ENCODE data around the gene KRTAP13-4. TPM values are rescaled to one million over a fixed set of nuclear protein-coding genes. Genes with fewer than 3 reads are reported as not detected.

Gene KRTAP13-4
- not detected in 2 replicates for total RNA-seq

GRCh38 chr21:30430170-30430655 is at the start of gene KRTAP13-4:
Gene KRTAP13-4 (plus strand): TSS chr21:30430220. CDS start chr21:30430276, 56 bp downstream.

GRCh38 chr21:30395731-30396130 is 34.3 kb upstream of the KRTAP13-4 start, which contains the start of gene KRTAP13-1:
Gene KRTAP13-1 (plus strand): TSS chr21:30396031. CDS start chr21:30396087, 56 bp downstream.

GRCh38 chr21:30425826-30426225 is 4.2 kb upstream of the KRTAP13-4 start, which contains the start of gene KRTAP13-3:
Gene KRTAP13-3 (minus strand): TSS chr21:30425926. CDS start chr21:30425912, 14 bp downstream.

GRCh38 chr21:30439975-30440374 is 10.0 kb downstream of the KRTAP13-4 start, which contains the start of gene KRTAP15-1:
Gene KRTAP15-1 (plus strand): TSS chr21:30440275. CDS start chr21:30440328, 53 bp downstream.

GRCh38 chr21:30480145-30480544 is 50.1 kb downstream of the KRTAP13-4 start, which contains the start of gene KRTAP19-1:
Gene KRTAP19-1 (minus strand): TSS chr21:30480367. CDS start chr21:30480317, 50 bp downstream.

Other genes with a start within 250 kb of the KRTAP13-4 start
- not detected in 2 replicates for gene CLDN8, start 214.1 kb upstream of the KRTAP13-4 start, total RNA-seq
- gene KRTAP24-1, start 147.3 kb upstream of the KRTAP13-4 start, total RNA-seq, result not detected in 2 replicates
- gene KRTAP25-1, start 140.7 kb upstream of the KRTAP13-4 start, total RNA-seq, result not detected in 2 replicates
- not detected in 2 replicates for gene KRTAP26-1, start 109.9 kb upstream of the KRTAP13-4 start, total RNA-seq
- gene KRTAP27-1, start 92.5 kb upstream of the KRTAP13-4 start, total RNA-seq, result not detected in 2 replicates
- not detected in 2 replicates for gene KRTAP23-1, start 81.6 kb upstream of the KRTAP13-4 start, total RNA-seq
- gene KRTAP13-2, start 57.9 kb upstream of the KRTAP13-4 start, total RNA-seq, result not detected in 2 replicates
- not detected in 2 replicates for gene KRTAP13-1, start 34.2 kb upstream of the KRTAP13-4 start, total RNA-seq
- gene KRTAP13-3, start 4.3 kb upstream of the KRTAP13-4 start, total RNA-seq, result not detected in 2 replicates
- not detected in 2 replicates for gene KRTAP15-1, start 10.1 kb downstream of the KRTAP13-4 start, total RNA-seq
- gene KRTAP19-1, start 50.1 kb downstream of the KRTAP13-4 start, total RNA-seq, result not detected in 2 replicates
- gene KRTAP19-2, start 57.2 kb downstream of the KRTAP13-4 start, total RNA-seq, result not detected in 2 replicates
- gene KRTAP19-3, start 61.8 kb downstream of the KRTAP13-4 start, total RNA-seq, result not detected in 2 replicates
- not detected in 2 replicates for gene KRTAP19-4, start 66.9 kb downstream of the KRTAP13-4 start, total RNA-seq
- not detected in 2 replicates for gene KRTAP19-5, start 71.9 kb downstream of the KRTAP13-4 start, total RNA-seq
- gene KRTAP19-6, start 111.6 kb downstream of the KRTAP13-4 start, total RNA-seq, result not detected in 2 replicates
- not detected in 2 replicates for gene KRTAP19-7, start 131.1 kb downstream of the KRTAP13-4 start, total RNA-seq
- not detected in 2 replicates for gene KRTAP22-2, start 160.2 kb downstream of the KRTAP13-4 start, total RNA-seq
- not detected in 2 replicates for gene KRTAP6-3, start 162.2 kb downstream of the KRTAP13-4 start, total RNA-seq
- not detected in 2 replicates for gene KRTAP6-2, start 168.7 kb downstream of the KRTAP13-4 start, total RNA-seq
- not detected in 2 replicates for gene KRTAP22-1, start 170.9 kb downstream of the KRTAP13-4 start, total RNA-seq
- not detected in 2 replicates for gene KRTAP6-1, start 183.7 kb downstream of the KRTAP13-4 start, total RNA-seq
- gene KRTAP20-1, start 186.2 kb downstream of the KRTAP13-4 start, total RNA-seq, result not detected in 2 replicates
- gene KRTAP20-4, start 190.4 kb downstream of the KRTAP13-4 start, total RNA-seq, result not detected in 2 replicates
- not detected in 2 replicates for gene KRTAP20-2, start 205.0 kb downstream of the KRTAP13-4 start, total RNA-seq
- gene KRTAP20-3, start 212.6 kb downstream of the KRTAP13-4 start, total RNA-seq, result not detected in 2 replicates